Measurements from ENCODE around the gene SYNRG.

DNA sequence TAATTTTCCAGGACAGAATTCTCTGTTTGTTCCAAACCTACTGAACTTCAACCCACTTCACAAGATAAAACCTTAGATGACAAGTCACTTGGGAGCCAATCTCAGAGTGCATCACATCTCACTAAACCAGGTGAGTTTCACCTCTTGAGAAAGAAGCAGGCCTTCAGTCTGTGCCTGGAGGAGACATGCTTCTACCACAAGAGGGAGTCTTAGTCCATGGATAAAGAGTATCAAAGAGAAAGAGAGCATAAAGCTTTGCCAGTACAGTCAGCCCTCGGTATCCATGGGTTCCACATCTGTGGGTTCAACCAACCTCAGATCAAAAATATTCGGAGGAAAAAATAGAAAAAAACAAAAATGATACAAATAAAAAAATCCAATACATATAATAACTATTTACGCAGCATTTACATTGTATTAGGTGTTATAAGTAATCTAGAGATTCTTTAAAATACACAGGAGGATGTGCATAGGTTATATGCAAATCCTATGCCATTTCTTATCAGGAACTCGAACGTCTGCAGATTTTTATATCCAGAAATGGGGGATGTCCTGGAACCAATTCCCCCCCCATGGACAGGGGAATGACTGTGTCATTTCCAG is 81.9 kb downstream of the SYNRG start:
- TF ChIP-seq ARNT (IDR thresholded peaks at IDR 0.05) (no peak), FOXM1 (IDR thresholded peaks at IDR 0.05; ENCODE audit: borderline replicate concordance) (no peak), LEF1 (IDR thresholded peaks at IDR 0.05; ENCODE audit: borderline replicate concordance) (no peak), SP1 (IDR thresholded peaks at IDR 0.05) (no peak), FOXA1 (IDR thresholded peaks at IDR 0.05) (no peak), BHLHE40 (IDR thresholded peaks at IDR 0.05; ENCODE audit: borderline replicate concordance) (no peak), FOXK2 (IDR thresholded peaks at IDR 0.05) (no peak), TARDBP (IDR thresholded peaks at IDR 0.05) (no peak), CTBP1 (IDR thresholded peaks at IDR 0.05; ENCODE audit: borderline replicate concordance) (no peak), L3MBTL2 (conservative IDR thresholded peaks at IDR 0.05) (no peak), SUZ12 (IDR thresholded peaks at IDR 0.05) (no peak)
- TF ChIP-seq, protein P1, sequence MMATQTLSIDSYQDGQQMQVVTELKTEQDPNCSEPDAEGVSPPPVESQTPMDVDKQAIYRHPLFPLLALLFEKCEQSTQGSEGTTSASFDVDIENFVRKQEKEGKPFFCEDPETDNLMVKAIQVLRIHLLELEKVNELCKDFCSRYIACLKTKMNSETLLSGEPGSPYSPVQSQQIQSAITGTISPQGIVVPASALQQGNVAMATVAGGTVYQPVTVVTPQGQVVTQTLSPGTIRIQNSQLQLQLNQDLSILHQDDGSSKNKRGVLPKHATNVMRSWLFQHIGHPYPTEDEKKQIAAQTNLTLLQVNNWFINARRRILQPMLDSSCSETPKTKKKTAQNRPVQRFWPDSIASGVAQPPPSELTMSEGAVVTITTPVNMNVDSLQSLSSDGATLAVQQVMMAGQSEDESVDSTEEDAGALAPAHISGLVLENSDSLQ (IDR thresholded peaks at IDR 0.05), result no peak

All from HEK293T (cell line).